GM12872 (cell line): Measurements from ENCODE around the gene PROB1.

ENCODE experiments used
- CTCF ChIP-seq: IDR thresholded peaks from 3 replicates; pipeline ENCODE4 v1.5.1; 2011; ENCODE audit warnings: low read depth, mild to moderate bottlenecking, low read length, moderate library complexity; ENCODE audit not compliant: insufficient read depth

PROB1 gene

GRCh38 chr5:139392678-139393496, 2.0 kb downstream of the PROB1 start:
- TF ChIP-seq CTCF, result peak; percentile 92

GRCh38 chr5:139392324-139392677, 2.6 kb downstream of the PROB1 start:
- no peak for TF ChIP-seq CTCF

- no peak for TF ChIP-seq CTCF
Observed at GRCh38 chr5:139391570-139392323, 3.2 kb downstream of the PROB1 start.

- no peak for TF ChIP-seq CTCF
Observed at GRCh38 chr5:139390639-139391569, 4.0 kb downstream of the PROB1 start.

- no peak for TF ChIP-seq CTCF
Observed at GRCh38 chr5:139389701-139390638, 4.9 kb downstream of the PROB1 start, which contains the start of gene MZB1. Gene MZB1 (minus strand): TSS chr5:139389913. CDS start chr5:139389856, 57 bp downstream.

GRCh38 chr5:139388198-139388821, 6.6 kb downstream of the PROB1 start:
- 0 out of 3 replicates have a peak, but pooled peaks have one; percentile 13 for TF ChIP-seq CTCF
